GF-D8 (cell line): ENCODE measurements around the gene ARCN1.
"Not testable (repeated sequence)": the region's sequence is repeated elsewhere in the genome, so short reads cannot be mapped to it uniquely, and the experiment has no call there.

Experiments used
- DNase-seq: peaks from one replicate; lab custom pipeline; 2025; lab: John Stamatoyannopoulos, UW

ARCN1 gene

GRCh38 chr11:118605116-118605867 is 33.1 kb downstream of the ARCN1 start:
- DNase-seq, result peak; percentile 75

DNA sequence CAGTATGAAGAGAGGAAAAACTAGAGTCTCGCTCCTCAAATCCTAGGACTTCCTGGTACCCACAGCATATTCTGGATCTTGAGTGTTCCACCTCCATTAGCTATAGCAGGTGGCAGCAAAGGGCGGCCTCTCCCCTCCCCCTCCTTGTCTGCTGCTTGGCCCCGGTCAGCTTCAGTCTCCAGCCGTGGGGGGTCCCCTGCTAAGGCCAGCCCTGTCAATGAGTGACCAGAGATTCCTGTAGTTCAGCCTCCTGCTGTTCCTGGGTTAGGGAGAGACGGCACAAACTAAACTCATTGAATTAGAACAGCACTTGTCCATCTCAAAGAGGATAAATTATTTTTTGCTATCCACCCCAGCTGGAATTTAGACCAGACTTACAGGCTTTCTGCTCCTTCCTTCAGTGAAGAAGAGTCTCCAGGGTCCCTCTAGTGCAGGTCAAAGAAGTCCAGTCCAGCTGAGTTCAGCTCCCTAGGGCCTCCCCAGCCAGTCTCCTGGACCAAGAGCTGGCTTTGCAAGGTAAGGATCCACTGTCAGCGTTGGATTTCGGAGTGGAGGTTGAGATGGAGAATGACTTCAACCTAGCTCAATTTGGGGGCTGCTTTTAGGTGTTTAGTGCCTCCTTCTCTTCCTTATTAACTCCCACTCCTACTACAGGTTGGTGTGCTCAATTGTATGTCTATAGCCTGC is 34.1 kb downstream of the ARCN1 start:
- DNase-seq, result no peak

- DNase-seq, result no peak
Observed at GRCh38 chr11:118606844-118607228, 34.6 kb downstream of the ARCN1 start.

DNA sequence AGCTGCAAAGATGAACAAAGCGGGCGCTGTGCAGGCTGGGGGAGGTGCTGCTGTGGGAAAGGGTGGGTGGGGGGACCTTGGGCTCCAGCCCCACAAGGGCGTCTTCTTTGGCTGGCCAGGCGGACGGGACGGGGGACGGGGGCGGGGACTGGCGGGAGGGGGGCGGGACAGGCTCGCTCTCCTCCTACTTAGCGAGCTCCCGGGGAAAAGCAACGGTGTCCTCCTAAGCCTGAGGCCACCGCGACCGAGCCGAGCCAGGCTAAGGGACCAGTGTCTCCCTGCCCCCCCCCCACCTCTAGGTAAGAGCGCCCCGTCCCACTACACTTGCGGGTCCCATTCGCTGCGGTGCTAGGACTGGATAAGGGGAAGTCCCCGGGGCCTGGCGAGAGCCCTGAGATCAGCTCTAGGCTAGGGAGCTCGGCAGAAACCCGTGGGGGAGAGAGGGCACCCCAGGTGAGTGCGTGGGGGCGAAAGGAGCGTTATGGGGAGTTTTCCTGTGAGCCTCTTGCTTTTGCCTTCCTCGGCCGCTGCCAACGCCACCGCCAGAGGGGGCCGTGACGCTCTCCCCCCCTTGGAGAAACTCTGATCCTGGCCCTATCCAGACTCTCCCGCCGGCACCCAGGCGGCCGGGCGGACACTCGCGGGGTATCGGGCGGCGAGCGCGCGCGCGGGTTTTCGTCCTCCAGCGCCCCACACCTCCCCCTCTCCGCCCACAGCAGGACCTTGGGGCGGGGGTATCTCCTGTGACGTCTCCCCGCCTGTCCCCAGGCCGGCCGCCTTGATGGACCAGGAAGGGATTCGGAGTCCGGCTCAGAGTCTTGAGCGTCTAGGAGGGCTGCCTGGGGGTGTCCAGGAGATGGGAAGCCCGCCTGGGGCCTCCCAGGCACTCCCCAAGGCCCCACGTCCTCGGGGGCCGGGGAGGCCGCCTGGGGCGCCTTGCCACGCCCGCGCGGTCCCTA is 35.5 kb downstream of the ARCN1 start, which contains the start of gene PHLDB1:
Gene PHLDB1 (plus strand): TSS at position 215 of the 959 bp plus-strand sequence. CDS start 6,222 bp downstream, outside the sequence.
- no peak for DNase-seq

- peak; percentile 54 for DNase-seq
Observed at GRCh38 chr11:118608360-118609227, 36.4 kb downstream of the ARCN1 start.

DNA sequence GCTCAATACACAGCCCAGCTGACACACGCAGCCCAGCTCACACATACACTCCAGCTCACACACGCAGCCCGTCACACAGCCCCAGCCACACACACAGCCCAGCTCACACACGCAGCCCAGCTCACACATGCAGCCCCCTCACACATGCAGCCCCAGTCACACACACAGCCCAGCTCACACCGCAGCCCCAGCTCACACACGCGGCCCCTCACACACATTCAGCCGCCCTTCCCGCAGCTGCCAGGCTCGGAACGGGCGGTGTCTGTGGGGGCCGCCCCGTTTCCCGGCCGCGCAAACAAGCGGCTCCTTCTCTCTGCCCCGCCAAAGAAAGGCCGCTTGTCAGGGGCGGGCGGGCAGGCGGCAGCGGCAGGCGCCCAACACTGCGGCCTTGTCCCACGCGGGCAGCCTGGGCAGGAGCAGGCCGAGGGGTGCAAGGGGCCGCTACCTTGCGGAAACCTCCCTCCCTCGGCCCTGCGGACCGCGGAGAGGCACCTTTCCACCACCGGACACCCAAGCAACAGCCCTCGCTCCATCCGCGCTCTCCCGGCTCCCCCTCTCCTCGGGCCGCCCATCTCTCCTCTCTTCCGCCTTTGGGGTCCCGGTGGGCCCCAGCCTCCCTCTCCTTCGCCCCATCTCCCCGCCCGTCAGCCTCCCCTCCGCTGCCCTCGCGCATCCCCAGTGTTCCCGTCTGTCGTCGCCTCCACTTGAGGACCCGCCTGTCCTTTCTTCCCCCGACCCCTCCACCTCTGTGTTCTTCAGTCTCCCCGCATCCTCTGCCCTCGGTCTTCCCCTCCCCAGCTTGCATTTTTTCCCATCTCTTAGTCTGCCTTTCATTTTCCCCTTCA is 37.4 kb downstream of the ARCN1 start:
- DNase-seq, result no peak

GRCh38 chr11:118610225-118610772 is 38.1 kb downstream of the ARCN1 start:
- DNase-seq, result no peak

- peak; percentile 45 for DNase-seq
Observed at GRCh38 chr11:118610773-118611432, 38.7 kb downstream of the ARCN1 start.

GRCh38 chr11:118611433-118611795 is 39.2 kb downstream of the ARCN1 start:
- DNase-seq, result not testable (repeated sequence)

DNA sequence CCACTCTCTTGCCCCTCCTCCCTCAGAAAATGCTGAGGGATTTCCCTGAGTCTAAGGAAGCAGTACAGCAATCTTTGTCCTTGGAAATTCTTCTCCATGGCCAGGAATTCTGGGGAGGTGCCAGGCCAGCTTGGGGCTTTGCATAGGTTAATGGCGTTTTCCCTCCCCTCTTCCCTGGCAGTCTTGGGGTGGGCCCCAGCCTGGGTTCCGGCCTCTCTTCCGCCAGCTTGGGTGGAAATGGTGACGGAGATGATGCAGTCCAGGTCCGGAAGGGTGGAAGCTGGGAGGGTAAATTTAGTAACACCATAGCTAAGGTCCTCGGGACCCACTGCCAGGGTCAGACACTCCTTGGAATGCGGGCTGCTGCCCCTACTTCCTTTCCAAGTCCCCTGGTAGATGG is 40.2 kb downstream of the ARCN1 start:
- DNase-seq, result no peak

- DNase-seq, result no peak
Observed at GRCh38 chr11:118614511-118614910, 42.3 kb downstream of the ARCN1 start.

DNA sequence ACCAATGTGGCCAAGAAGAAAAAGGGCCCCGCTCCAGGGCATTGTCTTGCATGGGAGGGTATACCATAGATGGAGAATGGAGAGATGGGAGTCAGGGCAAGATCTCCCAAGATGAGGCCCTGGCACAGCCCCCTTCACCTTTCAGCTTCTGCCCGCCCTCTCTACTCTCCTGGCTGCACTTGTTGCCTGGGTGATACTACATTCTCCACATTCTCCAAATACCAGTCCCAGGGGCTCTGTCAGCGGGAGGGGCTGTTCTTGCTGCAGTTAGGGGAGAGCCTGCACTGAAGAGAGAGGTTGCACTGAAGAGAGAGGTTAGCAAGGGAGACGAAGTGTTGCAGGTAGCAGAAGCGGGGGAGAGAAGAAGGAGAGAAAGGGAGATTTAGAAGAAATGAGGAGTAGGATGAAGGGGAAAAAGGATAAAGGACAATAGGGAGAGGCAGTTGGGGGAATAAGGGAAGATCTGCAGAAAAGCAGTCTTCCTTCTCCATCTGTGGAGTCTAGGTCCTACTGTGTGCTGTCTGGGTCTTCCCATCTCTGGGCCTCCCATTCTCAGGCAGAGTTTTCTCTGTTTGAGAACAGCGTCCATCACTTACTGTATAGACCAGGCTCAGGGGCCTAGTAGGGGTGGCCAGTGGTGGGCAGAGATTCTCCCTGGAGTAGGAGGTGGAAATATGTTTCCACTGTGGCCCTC is 43.2 kb downstream of the ARCN1 start:
- DNase-seq, result no peak

- no peak for DNase-seq
Observed at GRCh38 chr11:118615976-118616371, 43.8 kb downstream of the ARCN1 start.

DNA sequence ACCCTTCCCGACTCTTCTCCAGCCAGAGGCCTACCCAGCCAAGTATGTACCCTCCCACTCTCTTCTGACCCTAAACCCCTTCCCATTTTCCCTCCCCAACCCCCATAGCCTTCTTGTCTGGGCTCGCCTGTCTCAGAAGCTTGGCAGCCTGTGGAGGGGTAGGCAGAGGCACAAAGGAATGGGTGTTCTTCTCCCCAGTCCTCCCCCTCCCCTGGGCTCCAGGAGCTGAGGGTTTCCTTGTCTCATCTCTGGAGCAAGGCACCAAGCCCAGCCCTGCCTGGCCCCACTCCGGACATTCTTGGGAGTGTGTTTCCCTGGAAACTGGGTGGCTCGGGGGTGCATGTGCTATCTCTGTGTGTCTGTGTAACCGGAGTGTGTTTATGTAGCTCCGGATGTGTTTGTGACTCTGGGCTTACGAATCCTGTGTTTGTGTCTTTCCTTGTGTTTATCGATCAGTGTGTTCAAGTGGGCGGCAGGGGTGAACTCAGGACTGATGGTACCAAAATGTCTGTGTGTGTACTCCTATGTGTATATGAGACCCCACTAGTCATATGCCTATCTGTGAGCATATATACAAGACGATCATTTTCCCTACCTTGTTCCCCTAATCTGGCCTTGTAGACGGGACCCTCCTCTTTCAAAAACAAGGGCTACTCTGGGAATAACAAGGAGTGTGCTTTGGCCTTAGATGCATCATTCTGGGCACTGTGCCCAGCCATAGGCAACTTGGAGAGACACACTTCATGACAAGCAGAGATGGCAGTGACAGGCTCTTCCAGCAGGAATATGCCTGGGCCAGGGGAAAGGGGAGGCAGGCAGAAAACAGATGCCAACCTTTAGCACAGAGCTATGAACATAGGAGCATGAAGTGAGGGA is 46.1 kb downstream of the ARCN1 start:
- no peak for DNase-seq

GRCh38 chr11:118618991-118619375 is 46.8 kb downstream of the ARCN1 start:
- no peak for DNase-seq

DNA sequence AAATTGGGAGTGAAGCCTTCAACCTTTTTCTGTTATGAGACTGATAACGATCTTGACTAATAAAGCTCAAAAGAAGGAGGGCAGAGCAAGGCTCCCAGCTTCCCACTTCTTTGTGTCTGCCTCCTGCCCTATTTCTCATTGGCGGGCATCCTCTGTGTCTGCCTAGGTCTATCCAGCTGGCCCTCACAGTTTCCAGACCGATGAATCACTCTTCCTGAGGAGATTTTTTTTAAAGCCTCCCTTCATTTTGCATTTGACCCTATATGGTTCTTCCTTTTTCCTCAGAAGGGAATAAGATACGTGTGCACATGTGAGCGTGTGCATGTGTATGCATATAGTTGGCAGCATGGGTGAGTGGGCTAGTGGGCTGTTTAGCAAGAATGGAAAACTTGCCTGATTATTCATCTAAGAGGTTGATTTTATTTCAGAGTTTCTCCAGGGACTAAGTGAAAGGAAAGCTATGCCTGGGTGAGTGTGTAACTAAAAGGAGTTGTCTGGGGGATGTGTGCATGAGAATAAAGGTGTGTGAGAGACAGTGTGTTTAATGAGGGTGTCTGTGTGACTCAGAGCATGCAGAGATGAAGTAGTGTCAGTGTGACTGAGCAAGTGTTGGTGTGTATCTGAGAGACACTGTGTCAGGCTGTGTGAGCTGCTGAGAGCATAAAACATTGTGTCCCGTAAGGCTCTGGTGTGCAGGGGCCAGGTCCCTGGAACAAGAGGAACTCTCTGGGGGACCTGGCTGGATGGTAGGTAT is 47.4 kb downstream of the ARCN1 start:
- DNase-seq, result no peak

DNA sequence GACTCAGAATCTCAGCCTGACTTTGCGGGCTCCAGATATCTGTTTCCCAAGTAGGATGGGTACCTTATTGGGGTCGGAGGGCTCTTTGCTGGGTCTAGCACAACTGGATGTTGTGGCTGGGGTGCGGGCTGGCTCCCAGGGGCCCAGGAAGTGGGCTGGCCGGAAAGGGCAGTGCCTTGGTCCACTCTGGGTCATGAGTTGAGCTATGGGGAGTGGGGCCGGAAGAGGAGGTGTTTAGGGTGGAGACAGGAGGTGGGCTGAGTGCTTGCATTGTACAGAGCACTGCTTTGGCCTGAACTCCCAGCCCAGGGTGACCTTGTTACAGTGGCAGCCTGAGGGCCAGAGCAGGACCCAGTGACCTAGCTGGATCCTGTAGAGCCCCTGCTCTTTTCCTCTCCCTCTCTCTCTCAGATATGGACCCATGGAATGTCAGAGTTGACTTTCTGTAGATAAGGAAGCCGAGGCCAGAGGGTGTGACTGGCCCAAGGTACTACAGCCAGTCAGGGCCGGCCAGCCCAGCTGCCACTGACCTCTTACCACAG is 48.4 kb downstream of the ARCN1 start:
- no peak for DNase-seq
